Hematopoietic multipotent progenitor cell (in vitro differentiated cells): ENCODE data around the gene APC2. TPM values are rescaled to one million over a fixed set of nuclear protein-coding genes. Genes with fewer than 3 reads are reported as not detected.
"Not testable (repeated sequence)": the region's sequence is repeated elsewhere in the genome, so short reads cannot be mapped to it uniquely, and the experiment has no call there.

ENCODE experiments used
- DNase-seq, 3 donors: peaks; one replicate each; pipeline ENCODE4 v3.0.0-alpha.2; 2011 to 2015; ENCODE audit warnings: low read depth in 2 of 3, low spot score in 2 of 3
- total RNA-seq: library from RNA; depleted of rRNA; stranded (reverse); fragments of >200 nt; gene quantifications from one replicate; pipeline ENCODE4 v1.2.3, GENCODE V29; 2012

The APC2 gene
- total RNA-seq, 1 donor, result 0.27 TPM

DNA sequence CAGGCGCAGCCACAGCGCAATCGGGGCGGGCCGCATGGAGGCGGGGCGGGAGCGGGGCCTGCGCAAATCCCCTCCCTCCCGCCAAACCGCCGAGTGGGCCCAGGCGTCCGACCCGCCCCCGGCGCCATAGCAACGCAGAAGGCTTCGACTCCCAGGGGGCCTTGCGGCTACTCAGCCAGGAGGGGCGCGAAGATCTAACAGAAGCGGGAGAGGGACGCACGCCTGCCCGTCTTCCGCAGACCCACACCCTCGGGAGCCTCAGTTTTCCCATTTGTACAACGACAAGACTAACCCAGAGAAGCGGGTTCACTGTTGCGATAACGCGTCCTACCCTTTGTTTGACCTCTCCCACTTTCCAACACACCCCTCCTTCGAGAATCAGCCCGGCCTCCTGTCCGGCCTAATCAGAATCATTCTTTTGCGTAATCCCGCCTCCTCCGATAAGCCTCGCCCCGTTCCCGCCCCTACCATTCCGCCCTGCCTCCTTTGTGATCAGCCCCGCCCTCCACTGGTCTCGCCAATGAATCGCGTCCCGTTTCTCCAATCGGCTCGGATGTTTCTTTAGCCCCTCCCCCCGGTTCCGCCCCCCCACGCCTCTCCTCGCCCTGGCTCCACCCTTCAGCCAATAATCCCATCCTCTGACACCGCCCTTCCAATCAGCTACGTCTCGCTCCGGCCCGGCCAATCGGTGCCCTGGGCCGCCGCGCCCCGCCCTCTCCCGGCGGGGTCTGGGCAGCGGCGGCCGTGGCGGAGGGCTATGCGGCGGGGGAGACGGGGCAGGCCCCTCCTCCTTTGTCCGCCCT, 40.6 kb downstream of the APC2 start, which contains the start of gene PCSK4:
Gene PCSK4 (minus strand): TSS at position 40 of the 803 bp plus-strand sequence. CDS start 4 bp downstream, at position 36.
- DNase-seq, result peak; percentile 94 to 99 (median 98)

DNA sequence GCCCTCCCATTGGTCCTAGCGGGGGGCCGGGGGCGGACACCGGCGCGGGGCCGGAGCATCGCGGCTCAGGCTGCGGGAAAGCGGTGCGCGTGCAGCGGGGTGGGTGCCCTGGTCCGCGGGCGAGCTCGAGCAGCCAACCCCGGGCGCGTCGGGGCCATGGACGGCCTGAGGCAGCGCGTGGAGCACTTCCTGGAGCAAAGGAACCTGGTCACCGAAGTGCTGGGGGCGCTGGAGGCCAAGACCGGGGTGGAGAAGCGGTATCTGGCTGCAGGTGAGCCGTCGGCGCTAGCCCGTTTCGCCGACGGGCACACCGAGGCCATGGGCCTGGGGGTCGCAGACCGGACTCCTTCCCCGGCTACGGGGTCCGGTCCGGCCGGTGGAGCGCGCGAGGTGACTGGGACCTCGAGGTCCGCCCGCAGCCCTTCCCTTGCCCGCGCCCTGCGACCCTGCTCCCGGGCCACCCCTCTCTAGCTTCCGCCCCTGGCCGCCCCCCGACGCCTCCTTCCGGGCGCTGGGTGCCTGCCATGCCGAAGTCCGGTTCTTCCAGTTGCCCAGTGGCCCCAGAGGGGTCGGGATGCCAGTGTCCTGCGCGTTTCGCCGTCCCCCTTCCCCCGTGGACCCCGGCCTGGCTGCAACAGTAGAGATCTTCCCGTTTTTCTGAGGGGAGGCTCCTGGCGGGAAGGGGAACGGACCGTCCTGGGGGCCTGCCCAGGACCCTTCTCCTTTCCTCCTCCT, 41.4 kb downstream of the APC2 start, which contains the start of gene REEP6:
Gene REEP6 (plus strand): TSS at position 68 of the 735 bp plus-strand sequence. CDS start 89 bp downstream, at position 157.
- no peak for DNase-seq

DNA sequence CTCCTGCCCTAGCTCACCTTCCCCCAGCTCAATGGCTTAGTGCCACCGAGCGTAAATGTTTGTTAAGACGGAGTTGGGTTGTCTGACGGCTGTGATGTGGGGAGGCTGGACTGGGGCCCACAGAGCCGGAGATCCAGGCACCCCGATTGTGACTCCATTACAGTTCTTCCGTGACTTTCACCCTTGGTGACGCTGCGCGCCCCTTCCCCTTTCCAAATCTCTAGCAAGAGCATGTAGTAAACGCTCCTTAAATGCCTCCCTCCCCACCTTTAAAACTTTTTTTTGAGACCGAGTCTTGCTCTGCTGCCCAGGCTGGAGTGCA, 41.9 kb downstream of the APC2 start:
- DNase-seq, result no peak

DNA sequence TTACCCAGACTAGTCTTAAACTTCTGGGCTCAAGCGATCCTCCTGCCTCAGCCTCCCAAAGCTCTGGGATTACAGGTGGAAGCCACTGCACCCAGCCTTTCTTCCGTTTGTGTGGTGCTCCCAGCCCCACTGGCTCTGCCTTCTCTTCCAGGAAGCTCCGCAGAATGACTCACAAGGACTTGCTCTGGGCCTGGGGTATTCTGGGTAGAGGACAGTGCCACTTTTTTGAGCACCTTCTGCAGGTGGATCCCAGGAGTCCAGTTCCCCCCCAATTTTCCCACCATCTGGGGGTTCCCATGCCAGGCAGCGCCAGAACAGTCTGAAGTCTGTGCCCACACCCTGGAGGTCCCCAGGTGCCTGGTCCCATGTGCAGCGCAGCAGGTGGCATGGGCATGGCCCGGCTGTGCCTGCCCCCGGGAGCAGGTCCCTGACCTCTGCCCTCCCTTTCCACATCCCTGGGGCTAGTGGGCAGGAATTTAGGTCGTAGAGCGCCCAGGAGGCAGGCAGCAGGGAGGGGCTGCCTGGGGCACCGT, 42.6 kb downstream of the APC2 start:
- no peak for DNase-seq

- DNase-seq, result no peak
Observed at GRCh38 chr19:1494115-1494815, 44.3 kb downstream of the APC2 start.

GRCh38 chr19:1495051-1495798, 45.3 kb downstream of the APC2 start:
- no peak for DNase-seq

- no peak for DNase-seq
Observed at GRCh38 chr19:1495799-1496713, 46.1 kb downstream of the APC2 start.

DNA sequence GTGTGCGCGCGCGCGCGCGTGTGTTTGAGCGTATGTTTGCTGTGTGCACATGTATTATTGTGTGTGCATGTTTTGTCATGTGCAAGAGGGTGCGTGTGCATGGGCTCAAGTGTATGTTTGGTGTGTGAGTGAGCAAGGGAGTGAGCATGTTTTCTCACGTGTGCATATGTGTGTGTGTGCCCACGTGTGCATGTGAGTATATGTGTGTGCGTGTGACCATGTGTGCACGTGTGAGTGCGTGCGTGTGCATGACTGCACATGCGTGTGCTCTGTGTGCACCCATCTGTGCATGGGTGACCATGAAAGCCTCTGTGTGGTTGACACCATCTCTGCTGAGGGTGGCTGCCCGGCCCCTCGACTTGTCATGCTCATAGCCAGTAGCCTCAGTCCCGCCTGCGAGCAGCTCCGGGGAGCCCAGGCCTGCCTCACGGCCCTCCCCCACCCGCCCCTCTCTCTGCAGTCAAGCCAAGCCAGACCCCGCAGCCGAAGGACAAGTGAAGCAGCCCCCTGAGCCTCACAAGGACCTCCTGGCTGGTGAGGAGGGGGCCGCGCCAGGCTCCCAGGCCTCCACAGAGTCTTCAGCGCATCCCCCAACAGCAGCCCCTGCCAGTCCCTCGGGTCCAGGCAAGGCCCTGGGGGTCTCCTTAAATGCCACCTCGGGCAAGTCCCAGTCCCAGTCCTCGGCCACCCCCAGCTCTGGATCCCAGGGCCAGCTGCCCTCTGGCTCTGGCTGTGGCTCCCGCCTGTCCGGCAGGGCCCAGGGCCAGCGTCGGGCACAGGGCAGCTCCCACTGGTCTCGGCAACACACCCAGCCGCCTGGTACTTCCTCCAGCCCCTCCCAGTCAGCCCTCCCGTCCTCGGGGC, 47.0 kb downstream of the APC2 start:
- DNase-seq, result no peak

DNA sequence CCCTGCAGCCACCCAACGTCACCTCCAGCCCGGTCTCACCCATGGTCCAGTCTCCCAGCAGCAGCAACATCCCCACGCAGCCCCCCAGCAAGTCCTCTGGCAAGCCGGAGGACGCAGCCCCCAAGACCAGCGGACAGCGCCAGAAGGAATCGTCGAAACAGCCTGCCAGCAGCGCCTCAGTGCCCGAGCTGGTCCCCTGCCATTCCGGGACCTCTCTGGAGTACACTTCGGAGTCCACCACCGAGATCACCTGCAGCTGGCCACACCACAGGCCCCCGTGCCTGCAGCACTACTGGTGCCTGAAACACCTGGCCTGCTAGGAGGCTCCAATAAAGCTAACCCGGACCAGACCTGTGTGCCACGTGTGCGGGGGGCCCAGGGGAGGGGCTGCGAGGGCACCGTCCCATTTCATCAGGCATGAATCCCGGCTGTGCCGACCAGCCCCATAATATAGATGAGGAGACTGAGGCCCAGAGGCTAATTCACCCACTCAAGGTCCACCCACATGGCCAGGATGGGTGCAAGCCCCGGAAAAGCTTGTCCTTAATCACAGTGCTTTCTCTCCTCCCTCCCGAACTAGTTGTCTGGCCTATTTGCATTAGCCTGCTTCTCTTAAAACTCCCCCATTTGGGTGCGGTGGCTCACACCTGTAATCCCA, 47.8 kb downstream of the APC2 start:
- no peak for DNase-seq

DNA sequence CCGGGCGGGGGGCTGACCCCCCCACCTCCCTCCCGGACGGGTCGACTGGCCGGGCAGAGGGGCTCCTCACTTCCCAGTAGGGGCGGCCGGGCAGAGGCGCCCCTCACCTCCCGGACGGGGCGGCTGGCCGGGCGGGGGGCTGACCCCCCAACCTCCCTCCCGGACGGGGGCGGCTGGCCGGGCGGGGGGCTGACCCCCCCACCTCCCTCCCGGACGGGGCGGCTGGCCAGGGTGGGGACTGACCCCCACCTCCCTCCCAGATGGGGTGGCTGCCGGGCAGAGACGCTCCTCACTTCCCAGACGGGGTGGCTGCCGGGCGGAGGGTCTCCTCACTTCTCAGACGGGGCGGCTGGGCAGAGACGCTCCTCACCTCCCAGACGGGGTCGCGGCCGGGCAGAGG, 49.3 kb downstream of the APC2 start:
- DNase-seq, result not testable (repeated sequence)

GRCh38 chr19:1501200-1501595, 51.3 kb downstream of the APC2 start:
- DNase-seq, result no peak

DNA sequence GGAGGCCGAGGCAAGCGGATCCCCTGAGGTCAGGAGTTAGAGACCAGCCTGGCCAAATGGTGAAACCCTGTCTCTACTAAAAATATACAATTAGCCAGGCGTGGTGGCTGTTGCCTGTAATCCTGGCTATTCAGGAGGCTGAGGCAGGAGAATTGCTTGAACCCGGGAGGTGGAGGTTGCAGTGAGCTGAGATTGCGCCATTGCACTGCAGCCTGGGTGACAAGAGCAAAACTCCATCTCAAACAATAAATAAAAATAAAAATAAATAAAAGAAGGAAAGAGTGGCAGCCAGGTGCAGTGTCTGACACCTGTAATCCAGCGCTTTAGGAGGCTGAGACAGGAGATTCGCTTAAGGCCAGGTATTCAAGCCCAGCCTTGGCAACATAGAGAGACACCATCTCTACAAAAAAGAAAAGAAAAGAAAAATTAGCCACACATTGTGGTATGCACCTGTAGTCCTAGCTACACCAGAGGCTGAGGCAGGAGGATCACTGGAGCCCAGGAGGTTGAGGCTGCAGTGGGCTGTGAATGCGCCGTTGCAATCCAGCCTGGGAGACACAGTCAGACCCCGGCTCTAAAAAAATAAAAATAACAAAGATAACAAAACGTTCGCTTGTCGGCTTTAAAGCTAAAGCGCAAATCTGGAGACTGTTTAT, 52.6 kb downstream of the APC2 start:
- no peak for DNase-seq

DNA sequence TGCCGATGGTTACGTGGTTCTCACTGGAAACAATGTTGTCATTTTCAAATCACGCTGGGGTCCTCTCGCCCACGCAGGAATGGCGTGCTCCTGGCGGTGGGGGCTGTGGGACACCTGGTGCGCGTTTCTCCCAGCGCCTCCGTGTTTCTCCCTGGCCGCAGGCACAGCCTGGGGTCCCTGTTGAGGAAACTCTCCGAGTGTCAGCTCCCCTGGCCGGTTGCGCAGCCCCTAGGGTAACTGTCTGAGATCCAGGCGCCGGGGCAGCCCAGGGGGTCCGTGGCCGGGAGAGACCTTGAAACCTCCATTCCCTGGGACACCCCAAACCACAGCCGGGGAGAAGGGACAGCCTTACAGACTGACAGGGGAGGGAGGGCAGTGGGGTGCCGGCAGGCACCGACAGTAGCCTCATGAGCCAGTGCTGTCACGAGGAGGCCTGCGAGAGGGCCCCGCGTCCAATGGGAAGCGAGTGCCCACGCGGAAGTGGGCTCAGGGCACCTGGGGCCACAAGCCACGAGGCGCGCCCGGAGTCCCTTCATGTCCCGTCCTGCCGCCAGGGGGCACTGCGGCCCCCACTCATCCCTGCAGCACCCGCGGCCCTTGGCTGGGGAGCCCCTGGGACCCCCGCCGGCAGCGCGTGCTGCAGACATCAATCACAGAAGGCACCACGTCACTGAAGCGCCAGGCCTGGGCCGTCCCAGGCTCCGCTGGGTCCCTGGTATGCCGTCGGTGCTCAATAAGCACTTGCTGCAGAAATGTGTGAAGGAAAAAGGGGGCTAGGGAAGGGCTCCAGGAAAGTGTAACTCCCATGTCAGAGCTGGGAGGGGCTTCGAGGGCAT, 53.4 kb downstream of the APC2 start:
- peak in 2 of 3 donors; percentile 67 to 74 for DNase-seq

DNA sequence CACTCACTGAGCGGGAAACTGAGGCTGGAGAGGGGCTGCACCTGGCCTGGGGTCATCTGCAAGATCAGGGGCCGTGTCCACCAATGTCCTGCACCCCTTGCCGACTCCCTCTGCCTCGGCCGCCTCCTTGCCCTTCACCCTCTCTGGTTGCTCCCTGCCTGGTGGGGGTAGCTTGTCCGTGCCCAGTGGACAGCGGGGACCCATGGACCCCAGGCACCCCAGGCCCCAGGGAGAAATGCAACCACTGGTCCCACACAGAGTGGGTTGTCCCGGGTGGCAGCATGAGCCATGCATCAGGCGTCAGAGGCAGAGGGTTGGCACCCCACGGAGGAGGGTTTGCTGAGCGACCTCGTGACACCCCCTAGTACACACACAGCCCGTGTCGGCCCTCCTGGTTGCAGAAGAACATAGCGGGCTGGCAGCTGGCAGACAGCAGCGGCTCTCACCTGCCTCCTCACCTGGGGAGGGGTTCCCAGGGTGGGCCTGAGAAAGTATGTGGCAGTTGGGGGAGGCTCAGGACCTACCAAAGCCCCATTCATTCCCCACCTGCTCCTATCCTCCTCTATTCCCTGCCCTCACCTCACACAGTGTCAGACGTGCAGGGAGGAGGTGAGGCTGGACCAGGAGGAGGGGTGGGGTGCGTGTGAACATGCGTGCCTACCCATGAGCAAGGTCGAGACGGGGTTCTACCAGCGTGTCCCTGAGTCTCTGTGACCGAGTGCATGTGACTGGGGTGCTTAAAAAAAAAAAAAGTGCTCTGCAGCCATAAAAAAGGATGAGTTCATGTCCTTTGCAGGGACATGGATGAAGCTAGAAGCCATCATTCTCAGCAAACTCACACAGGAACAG, 54.2 kb downstream of the APC2 start:
- no peak for DNase-seq

GRCh38 chr19:1505012-1505411, 55.1 kb downstream of the APC2 start:
- no peak for DNase-seq
